Central memory CD4-positive, alpha-beta T cell (primary cell): ENCODE measurements around the gene CTNNA1.
"Not testable (repeated sequence)": the region's sequence is repeated elsewhere in the genome, so short reads cannot be mapped to it uniquely, and the experiment has no call there.

Experiments
- DNase-seq: peaks from one replicate; pipeline ENCODE4 v3.0.0; 2022

Gene CTNNA1

GRCh38 chr5:138819081-138819480, 65.9 kb downstream of the CTNNA1 start:
- DNase-seq, result no peak

DNA sequence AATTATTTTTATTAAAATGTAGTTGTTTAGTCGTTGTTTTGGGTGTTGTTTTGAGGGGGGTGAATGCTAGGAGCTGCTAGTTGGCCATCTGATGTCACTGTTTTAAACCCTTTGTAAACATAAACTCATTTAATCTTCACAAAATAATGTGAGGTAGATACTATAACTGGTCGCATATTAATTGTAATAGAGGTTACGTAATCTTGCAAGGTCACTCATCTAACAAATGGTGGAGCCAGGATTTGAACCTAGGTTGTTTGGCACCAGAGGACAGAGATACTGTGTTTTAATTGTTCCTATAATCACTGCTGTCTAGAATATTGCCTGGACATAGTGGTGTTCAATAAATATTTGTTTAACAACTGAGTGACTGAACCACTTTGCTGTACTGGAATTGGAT, 67.5 kb downstream of the CTNNA1 start:
- DNase-seq, result no peak

- no peak for DNase-seq
These were observed 71.3 kb downstream of the CTNNA1 start for GRCh38 chr5:138824516-138824915.

- DNase-seq, result no peak
These were observed 72.0 kb downstream of the CTNNA1 start for GRCh38 chr5:138824924-138825863.

DNA sequence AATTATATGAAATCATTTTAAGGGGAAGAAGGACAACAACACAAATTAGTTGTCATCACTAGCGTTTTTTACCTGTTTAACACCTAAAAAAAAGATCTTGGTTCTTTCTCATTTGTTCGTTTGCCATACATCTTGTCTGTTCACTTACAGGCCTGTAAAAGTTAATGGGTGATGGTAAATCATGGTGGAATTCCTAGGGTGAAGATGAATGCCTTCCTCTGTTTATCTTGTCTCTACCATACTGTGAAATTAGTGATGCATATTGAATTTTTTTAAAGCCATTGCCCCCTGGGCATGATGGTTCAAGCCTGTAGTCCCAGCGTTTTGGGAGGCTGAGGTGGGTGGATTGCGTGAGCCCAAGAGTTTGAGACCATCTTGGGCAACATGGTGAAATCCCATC, 75.3 kb downstream of the CTNNA1 start:
- no peak for DNase-seq

DNA sequence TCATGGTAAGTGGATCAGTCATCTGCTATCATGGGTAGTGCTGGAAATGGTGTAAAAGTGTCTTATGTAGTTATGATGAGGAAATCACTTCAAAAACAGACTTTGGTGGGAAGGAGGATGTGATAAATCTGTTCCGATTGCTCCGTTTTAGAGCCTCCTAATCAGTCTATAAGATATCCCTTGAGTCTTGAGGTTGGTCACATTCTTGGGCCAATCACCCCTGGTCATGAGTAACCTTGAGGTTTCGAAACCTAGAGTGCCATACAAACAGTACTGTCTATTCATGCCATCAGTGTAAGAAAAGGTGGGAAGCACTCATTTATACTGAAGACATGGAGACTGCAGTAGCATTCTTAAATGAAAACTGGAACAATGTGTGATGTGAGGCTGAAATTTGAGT, 76.1 kb downstream of the CTNNA1 start:
- DNase-seq, result no peak

DNA sequence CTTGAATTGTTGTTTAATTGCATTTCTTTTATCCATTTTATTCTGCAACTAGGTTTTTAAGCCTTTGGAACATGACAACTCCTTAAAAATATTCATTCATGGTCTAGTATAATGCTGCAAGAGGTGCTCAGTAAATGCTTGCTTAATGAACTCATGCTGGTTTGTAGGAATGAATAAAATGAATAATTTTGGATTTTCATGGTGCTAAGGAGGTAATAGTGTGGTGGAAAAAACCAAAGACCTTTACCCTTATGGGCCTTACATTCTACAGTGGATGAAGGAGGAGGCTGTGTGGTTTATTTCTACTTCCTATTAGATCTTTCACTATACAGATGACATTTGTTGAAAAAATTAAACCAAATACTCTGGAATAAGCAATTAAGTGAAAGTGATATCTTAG, 78.5 kb downstream of the CTNNA1 start:
- no peak for DNase-seq

- DNase-seq, result no peak
These were observed 79.0 kb downstream of the CTNNA1 start for GRCh38 chr5:138832218-138832617.

DNA sequence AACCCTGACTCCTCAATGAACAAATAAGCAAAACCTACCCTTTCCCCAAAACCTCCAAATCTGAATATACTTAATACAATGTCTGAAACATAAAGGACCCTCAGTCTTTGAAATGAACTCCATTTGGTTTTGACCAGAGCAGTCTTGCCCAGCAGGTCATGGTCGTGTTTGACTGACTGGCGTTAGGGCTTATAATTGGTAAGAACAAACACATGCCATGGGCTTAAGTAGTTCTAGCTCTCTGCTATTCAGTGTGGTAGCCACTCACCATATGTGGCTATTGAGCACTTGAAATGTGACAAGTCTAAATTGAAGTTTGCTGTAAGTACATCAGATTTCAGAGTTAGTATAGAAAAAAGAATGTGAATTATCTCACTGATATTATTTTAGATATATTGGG, 79.9 kb downstream of the CTNNA1 start:
- no peak for DNase-seq

GRCh38 chr5:138833726-138834480, 80.7 kb downstream of the CTNNA1 start:
- no peak for DNase-seq

- DNase-seq, result not testable (repeated sequence)
These were observed 81.6 kb downstream of the CTNNA1 start for GRCh38 chr5:138834853-138835252.

DNA sequence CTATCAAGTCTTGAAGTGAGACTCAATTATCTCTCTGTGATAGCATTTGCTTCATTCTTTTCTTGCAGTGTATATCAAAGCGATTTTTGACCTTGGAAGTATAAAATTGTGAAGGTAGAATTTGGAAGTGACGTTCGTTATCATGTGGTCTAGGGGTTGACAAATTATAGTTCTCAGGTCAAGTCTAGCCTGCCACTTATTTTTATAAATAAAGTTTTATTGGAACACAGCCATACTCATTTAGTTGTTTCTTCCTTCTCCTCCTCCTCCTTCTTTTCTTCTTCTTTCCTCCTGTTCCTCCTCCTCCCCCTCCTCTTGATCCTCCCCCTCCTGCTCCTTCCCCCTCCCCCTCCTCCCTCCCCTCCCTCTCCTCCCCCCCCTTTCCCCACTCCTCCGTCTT, 83.9 kb downstream of the CTNNA1 start:
- DNase-seq, result no peak

- DNase-seq, result no peak
These were observed 86.9 kb downstream of the CTNNA1 start for GRCh38 chr5:138840103-138840502.

DNA sequence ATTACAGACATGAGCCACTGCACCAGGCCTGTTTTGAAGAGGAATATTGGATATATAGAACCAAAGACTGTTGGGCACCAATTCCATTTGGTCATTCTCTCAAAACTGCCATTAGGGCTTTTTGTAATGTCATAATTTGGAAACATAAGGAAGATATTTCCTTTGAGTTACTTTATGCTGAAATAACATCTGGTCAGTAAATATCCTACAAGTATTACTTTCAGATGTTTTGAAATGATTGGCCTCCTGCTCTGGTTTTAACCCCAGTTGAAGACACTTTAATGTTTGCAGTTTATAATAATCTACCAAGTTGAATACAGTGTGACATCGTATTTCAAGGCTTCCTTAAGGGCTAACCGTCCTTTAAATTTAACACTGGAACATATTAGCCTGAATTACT, 88.3 kb downstream of the CTNNA1 start:
- DNase-seq, result no peak

- DNase-seq, result no peak
These were observed 90.3 kb downstream of the CTNNA1 start for GRCh38 chr5:138843316-138844124.

- no peak for DNase-seq
These were observed 90.9 kb downstream of the CTNNA1 start for GRCh38 chr5:138844125-138844461.

- no peak for DNase-seq
These were observed 91.7 kb downstream of the CTNNA1 start for GRCh38 chr5:138844812-138845513.

DNA sequence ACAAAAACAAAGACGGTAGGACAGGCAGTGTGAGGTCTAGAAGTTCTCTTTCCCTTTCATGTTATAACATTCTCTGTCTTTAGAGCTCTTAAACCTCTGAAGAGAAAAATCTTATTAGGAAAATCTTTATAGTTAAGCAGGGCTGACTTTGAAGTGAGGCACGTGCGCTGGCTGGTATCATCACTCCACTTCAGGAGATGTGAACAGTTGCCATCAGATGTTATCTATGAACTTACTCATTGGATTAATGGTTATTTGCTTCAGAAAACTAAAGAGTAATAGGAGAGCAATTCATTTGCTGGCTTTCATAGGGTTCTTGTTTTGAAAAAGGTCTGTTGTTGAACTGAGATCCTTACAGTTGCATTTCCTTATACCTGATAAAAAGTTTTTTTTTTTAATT, 96.2 kb downstream of the CTNNA1 start:
- DNase-seq, result no peak

GRCh38 chr5:138849882-138850281, 96.7 kb downstream of the CTNNA1 start:
- DNase-seq, result no peak

GRCh38 chr5:138850865-138851435, 97.7 kb downstream of the CTNNA1 start:
- DNase-seq, result no peak

GRCh38 chr5:138853132-138853531, 99.9 kb downstream of the CTNNA1 start:
- no peak for DNase-seq

DNA sequence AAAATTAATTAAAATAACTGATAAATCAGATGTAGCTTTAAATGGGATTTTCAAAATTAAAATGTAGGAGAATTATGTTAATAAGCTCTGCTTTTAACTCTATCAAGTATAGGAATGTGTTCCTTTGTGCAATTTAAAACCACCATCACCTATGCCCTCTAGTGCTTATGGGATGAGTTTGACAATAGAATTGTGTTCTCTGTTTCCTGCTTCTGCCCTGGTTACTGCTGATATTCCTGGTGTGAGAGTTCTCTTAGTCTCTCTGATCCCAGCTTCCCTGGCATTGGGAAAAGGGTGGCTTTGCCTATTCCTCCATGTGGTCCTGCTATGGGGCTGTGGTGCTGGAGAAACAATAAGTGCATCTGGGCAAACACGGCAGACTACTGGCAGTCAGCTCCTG, 113.8 kb downstream of the CTNNA1 start:
- no peak for DNase-seq
